Tibial nerve (tissue), 4 donors: ENCODE data around the gene TIAL1. TPM values are rescaled to one million over a fixed set of nuclear protein-coding genes. Genes with fewer than 3 reads are reported as not detected.

ENCODE experiments used
- DNase-seq, 2 donors: peaks; one replicate each; pipeline ENCODE4 v3.0.0-alpha.2; 2019; ENCODE audit warnings: low spot score in 2 of 2
- H3K27ac ChIP-seq, 4 donors: fragments of 200-600 bp; sonication (generic) in 3 of 4; one replicate each; pipeline ENCODE4 v1.5.1; 2017 to 2019; ENCODE audit warnings: mild to moderate bottlenecking in 1 of 4
- H3K27me3 ChIP-seq, 2 donors: fragments of 200-600 bp; sonication (generic) in 1 of 2; one replicate each; pipeline versions ENCODE4 v1.5.1 to v1.6.0; 2017 to 2019
- H3K36me3 ChIP-seq, 3 donors: fragments of 200-600 bp; sonication (generic); one replicate each; pipeline ENCODE4 v1.5.1; 2018 to 2019
- H3K4me1 ChIP-seq, 4 donors: fragments of 200-600 bp; sonication (generic) in 3 of 4; one replicate each; pipeline ENCODE4 v1.5.1; 2017 to 2019
- H3K4me3 ChIP-seq, 4 donors: fragments of 200-600 bp; sonication (generic) in 3 of 4; one replicate each; pipeline ENCODE4 v1.5.1; 2017 to 2019; ENCODE audit warnings: mild to moderate bottlenecking in 1 of 4, moderate library complexity in 1 of 4
- H3K9me3 ChIP-seq, 4 donors: fragments of 200-600 bp; sonication (generic) in 3 of 4; one replicate each; pipeline ENCODE4 v1.5.1; 2017 to 2019
- EP300 ChIP-seq, 2 donors: sonication (generic); formaldehyde crosslinking; IDR thresholded peaks; one replicate each; pipeline ENCODE4 v1.6.1; 2017; ENCODE audit warnings: antibody characterized with exemption in 2 of 2, mild to moderate bottlenecking in 1 of 2
- POLR2A ChIP-seq, 2 donors: fragments of 450-650 bp; IDR thresholded peaks; one replicate each; pipeline ENCODE4 v1.6.1; 2017; ENCODE audit warnings: antibody characterized with exemption in 2 of 2, mild to moderate bottlenecking in 2 of 2, moderate library complexity in 2 of 2
- WGBS, 2 donors: methylation state at CpG; one replicate each; pipeline ENCODE4 v1.1.5; 2018; 5-methylcytosine and 5-hydroxymethylcytosine counted together
- total RNA-seq, 4 donors: library from RNA; depleted of rRNA; stranded (reverse); fragments of >200 nt; gene quantifications; one replicate each; pipeline ENCODE4 v1.1.0, GENCODE V29; 2016
- TF ChIP-seq, protein P1 (sequence below), 5 experiments: fragments of 200-600 bp in 3 of 5; fragments of 450-650 bp in 2 of 5; sonication (generic) in 3 of 5; IDR thresholded peaks; one replicate each; pipeline ENCODE4 v1.5.1; 2016 to 2019; ENCODE audit warnings: antibody characterized with exemption in 5 of 5, mild to moderate bottlenecking in 3 of 5, moderate library complexity in 2 of 5

The TIAL1 gene
- total RNA-seq, 4 donors from 2014 or later: 53.0 to 103 (median 87.2) TPM

DNA sequence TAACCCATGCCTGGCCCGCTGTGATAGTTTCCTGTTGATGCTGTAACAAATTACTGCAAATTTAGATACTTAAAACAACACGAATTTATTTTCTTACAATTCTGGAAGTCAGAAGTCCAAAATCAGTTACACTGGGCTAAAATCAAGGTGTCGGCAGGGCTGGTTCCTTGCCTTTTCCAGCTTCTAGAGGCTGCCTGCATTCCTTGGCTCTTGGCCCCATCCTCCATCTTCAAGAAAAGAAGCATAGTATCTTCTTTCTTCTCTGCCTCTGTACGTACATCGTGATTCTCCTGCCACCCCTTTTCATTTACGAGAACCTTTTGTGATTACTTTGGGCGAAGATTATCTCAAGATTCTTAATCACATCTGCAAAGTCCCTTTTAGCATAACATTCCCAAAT is 1.6 kb upstream of the TIAL1 start:
- WGBS, 2 donors: 95 to 98% methylated on average over 7 of the region's 7 CpGs
- H3K27me3 ChIP-seq: no peaks in the 10 kb centered on the region
- peaks cover 0 to 7% (median 0%) of the 10 kb centered on the region in 3 donors for H3K36me3 ChIP-seq
- H3K27ac ChIP-seq: no peak overlapping the region
- H3K9me3 ChIP-seq: no peaks in the 10 kb centered on the region
- no peak for DNase-seq
- TF ChIP-seq POLR2A (IDR thresholded peaks at IDR 0.05) (no peak), EP300 (IDR thresholded peaks at IDR 0.05) (no peak)
- TF ChIP-seq, protein P1, sequence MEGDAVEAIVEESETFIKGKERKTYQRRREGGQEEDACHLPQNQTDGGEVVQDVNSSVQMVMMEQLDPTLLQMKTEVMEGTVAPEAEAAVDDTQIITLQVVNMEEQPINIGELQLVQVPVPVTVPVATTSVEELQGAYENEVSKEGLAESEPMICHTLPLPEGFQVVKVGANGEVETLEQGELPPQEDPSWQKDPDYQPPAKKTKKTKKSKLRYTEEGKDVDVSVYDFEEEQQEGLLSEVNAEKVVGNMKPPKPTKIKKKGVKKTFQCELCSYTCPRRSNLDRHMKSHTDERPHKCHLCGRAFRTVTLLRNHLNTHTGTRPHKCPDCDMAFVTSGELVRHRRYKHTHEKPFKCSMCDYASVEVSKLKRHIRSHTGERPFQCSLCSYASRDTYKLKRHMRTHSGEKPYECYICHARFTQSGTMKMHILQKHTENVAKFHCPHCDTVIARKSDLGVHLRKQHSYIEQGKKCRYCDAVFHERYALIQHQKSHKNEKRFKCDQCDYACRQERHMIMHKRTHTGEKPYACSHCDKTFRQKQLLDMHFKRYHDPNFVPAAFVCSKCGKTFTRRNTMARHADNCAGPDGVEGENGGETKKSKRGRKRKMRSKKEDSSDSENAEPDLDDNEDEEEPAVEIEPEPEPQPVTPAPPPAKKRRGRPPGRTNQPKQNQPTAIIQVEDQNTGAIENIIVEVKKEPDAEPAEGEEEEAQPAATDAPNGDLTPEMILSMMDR (IDR thresholded peaks at IDR 0.05): no peak
- H3K4me1 ChIP-seq: peaks cover 0 to 31% (median 20%) of the 10 kb centered on the region in 4 donors
- no peak overlapping the region for H3K4me3 ChIP-seq

GRCh38 chr10:119597405-119598186 is 832 bp upstream of the TIAL1 start:
- no peak for TF ChIP-seq EP300 (IDR thresholded peaks at IDR 0.05)
- TF ChIP-seq, protein P1 (IDR thresholded peaks at IDR 0.05): no peak
- TF ChIP-seq POLR2A (IDR thresholded peaks at IDR 0.05): no peak
- peaks cover 0 to 7% (median 0%) of the 10 kb centered on the region in 3 donors for H3K36me3 ChIP-seq
- H3K27ac ChIP-seq: peak overlapping the region; percentile 91 to 99 (median 96)
- H3K27me3 ChIP-seq: no peaks in the 10 kb centered on the region
- WGBS, 2 donors: 47 to 48% methylated on average over 21 of the region's 21 CpGs
- H3K9me3 ChIP-seq: no peaks in the 10 kb centered on the region
- H3K4me3 ChIP-seq: peak overlapping the region; percentile 33 to 81 (median 68)
- H3K4me1 ChIP-seq: peaks cover 0 to 39% (median 25%) of the 10 kb centered on the region in 4 donors
- no peak for DNase-seq

DNA sequence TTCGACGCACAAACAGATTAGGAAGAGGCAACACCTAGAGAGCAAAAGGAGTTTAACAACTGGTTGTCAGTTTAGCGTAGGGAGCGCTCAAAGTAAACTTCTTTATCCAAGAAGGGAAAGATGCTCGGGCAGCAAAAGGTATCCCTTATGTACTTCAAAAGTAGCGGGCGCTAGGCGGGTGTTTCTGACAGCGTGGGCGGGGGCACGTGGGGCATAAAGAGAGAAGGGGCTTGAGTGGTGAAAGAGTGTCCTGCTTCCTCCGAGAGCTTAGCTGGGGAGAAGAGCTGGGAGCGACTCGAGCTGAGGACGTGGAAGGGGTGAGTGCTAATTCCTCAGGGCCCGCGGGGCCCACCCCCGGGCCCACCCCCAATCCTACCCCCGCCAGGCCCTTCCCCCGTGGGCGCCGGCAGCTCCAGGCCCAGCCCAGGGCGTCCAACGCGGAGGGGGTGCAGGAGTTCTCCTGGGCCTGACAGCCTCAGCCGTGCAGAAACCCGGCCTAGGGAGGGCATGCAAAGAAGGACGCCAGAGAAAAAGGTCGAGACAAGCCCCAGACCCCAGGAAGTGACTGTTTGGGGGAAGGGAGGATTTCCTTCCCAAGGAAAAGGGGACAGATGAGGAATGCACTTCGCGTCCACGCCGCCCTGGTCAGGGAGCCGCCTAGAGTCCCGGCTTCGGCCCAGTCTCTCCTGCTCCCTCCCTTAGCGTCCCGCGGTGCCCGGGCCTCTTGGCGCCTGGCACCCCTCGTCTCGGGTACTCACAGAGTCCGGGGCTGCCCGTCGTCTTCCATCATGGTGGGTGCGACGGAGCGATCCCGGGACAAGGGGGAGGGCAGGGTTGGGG is 868 bp downstream of the TIAL1 start:
- peaks cover 0 to 10% (median 0%) of the 10 kb centered on the region in 3 donors for H3K36me3 ChIP-seq
- TF ChIP-seq POLR2A (IDR thresholded peaks at IDR 0.05) (no peak), EP300 (IDR thresholded peaks at IDR 0.05) (no peak)
- TF ChIP-seq, protein P1 (IDR thresholded peaks at IDR 0.05): no peak
- no peaks in the 10 kb centered on the region for H3K9me3 ChIP-seq
- H3K4me1 ChIP-seq: peaks cover 0 to 52% (median 32%) of the 10 kb centered on the region in 4 donors
- peak in 1 of 2 donors; percentile 31 for DNase-seq
- no peaks in the 10 kb centered on the region for H3K27me3 ChIP-seq
- 1 to 2% methylated on average over 28 to 43 of the region's 50 CpGs for WGBS, 2 donors
- peak overlapping the region; percentile 57 to 95 (median 80) for H3K4me3 ChIP-seq
- peak overlapping the region; percentile 91 to 99 (median 96) for H3K27ac ChIP-seq

- WGBS, 2 donors: 17 to 22% methylated on average over 5 of the region's 5 CpGs
- DNase-seq: no peak
- H3K9me3 ChIP-seq: no peaks in the 10 kb centered on the region
- peaks cover 0 to 17% (median 0%) of the 10 kb centered on the region in 3 donors for H3K36me3 ChIP-seq
- peak overlapping the region; percentile 91 to 99 (median 96) for H3K27ac ChIP-seq
- H3K4me1 ChIP-seq: peaks cover 0 to 52% (median 32%) of the 10 kb centered on the region in 4 donors
- H3K4me3 ChIP-seq: peak overlapping the region; percentile 57 to 95 (median 80)
- TF ChIP-seq EP300 (IDR thresholded peaks at IDR 0.05) (no peak), POLR2A (IDR thresholded peaks at IDR 0.05) (no peak)
- TF ChIP-seq, protein P1 (IDR thresholded peaks at IDR 0.05): no peak
- no peaks in the 10 kb centered on the region for H3K27me3 ChIP-seq
Measured at GRCh38 chr10:119595134-119595675, 1.6 kb downstream of the TIAL1 start.
